ENCODE data around the gene NOL9.

- no peak for TF ChIP-seq HCFC1 (IDR thresholded peaks at IDR 0.05; ENCODE audit: low read length)
- no peak for TF ChIP-seq CTCF (IDR thresholded peaks at IDR 0.05 in 2 of 3, conservative IDR thresholded peaks at IDR 0.05 in 1 of 3; ENCODE audit: control insufficient read depth in 2 of 3, extremely low read depth in 1 of 3, insufficient read depth in 1 of 3, low read depth in 3 of 3, low read length in 3 of 3)
- no peak for TF ChIP-seq SIN3A (IDR thresholded peaks at IDR 0.05; ENCODE audit: low read depth, low read length)
- no peak for TF ChIP-seq TBL1XR1 (IDR thresholded peaks at IDR 0.05; ENCODE audit: low read depth, low read length)
- no peak for TF ChIP-seq CEBPB (IDR thresholded peaks at IDR 0.05; ENCODE audit: borderline replicate concordance in 1 of 2, low read depth in 2 of 2, low read length in 2 of 2)
- no peak for TF ChIP-seq RCOR1 (conservative IDR thresholded peaks at IDR 0.05; ENCODE audit: low read depth, low read length)
- TF ChIP-seq RELA (IDR thresholded peaks at IDR 0.05; ENCODE audit: borderline replicate concordance, partially characterized antibody), result no peak
- TF ChIP-seq CHD1 (IDR thresholded peaks at IDR 0.05; ENCODE audit: low read depth, low read length), result no peak
- TF ChIP-seq EP300 (IDR thresholded peaks at IDR 0.05; ENCODE audit: borderline replicate concordance in 1 of 2, control insufficient read depth in 1 of 2, low read depth in 2 of 2, low read length in 2 of 2), result no peak
These were observed 42.0 kb upstream of the NOL9 start for GRCh38 chr1:6596351-6596750.
